HUES64 (cell line): ENCODE results near the gene PTPN9. TPM values are rescaled to one million over a fixed set of nuclear protein-coding genes. Genes with fewer than 3 reads are reported as not detected.
A peak's percentile ranks its signal among the peaks of the same experiment; 100 is the strongest.

Experiments
- H3K27ac ChIP-seq: 2 replicates; pipeline ENCODE4 v1.7.0; 2013; ENCODE audit warnings: low read depth, low read length, inconsistent platforms
- H3K27me3 ChIP-seq: 2 replicates; pipeline ENCODE4 v1.6.1; 2013; ENCODE audit warnings: mild to moderate bottlenecking, low read length; ENCODE audit not compliant: insufficient read depth
- H3K36me3 ChIP-seq: 2 replicates; pipeline ENCODE4 v1.6.1; 2013; ENCODE audit warnings: mild to moderate bottlenecking, low read length; ENCODE audit not compliant: insufficient read depth
- H3K4me1 ChIP-seq: 2 replicates; pipeline ENCODE4 v1.6.1; 2013; ENCODE audit warnings: mild to moderate bottlenecking, low read length, moderate library complexity; ENCODE audit not compliant: insufficient read depth
- H3K4me3 ChIP-seq: 2 replicates; pipeline ENCODE4 v1.5.1; 2013; ENCODE audit warnings: mild to moderate bottlenecking, low read length, moderate library complexity
- H3K9ac ChIP-seq: 2 replicates; pipeline ENCODE4 v1.6.1; 2013; ENCODE audit warnings: mild to moderate bottlenecking, low read depth, low read length
- H3K9me3 ChIP-seq: 2 replicates; pipeline ENCODE4 v1.6.1; 2013; ENCODE audit warnings: low read depth, low read length; ENCODE audit not compliant: insufficient read depth
- WGBS: fragments of 150-250, 120-280 bp; methylation state at CpG from one replicate; pipeline ENCODE4 v1.1.7; 2013; ENCODE audit warnings: missing lambda C conversion rate; 5-methylcytosine and 5-hydroxymethylcytosine counted together
- polyA plus RNA-seq, 2 experiments: library from polyadenylated mRNA; stranded (reverse); fragments of 50-300 nt; gene quantifications; one replicate each; pipeline ENCODE4 v1.2.3, GENCODE V29; 2013

PTPN9 gene
- polyA plus RNA-seq (2013, experiment 1 of 2): 25.9 TPM
- 26.9 TPM for polyA plus RNA-seq (2013, experiment 2 of 2)

GRCh38 chr15:75578948-75579920 is at the start of gene PTPN9:
TSS of gene PTPN9 (minus strand) at chr15:75579315. CDS start at chr15:75578776, 539 bp downstream.
- H3K27me3 ChIP-seq: no peaks in the 10 kb centered on the region
- H3K4me1 ChIP-seq: peaks cover 19% of the 10 kb centered on the region
- peak within 1 kb of the TSS; percentile 96 for H3K27ac ChIP-seq
- H3K9ac ChIP-seq: peak within 1 kb of the TSS; percentile 97
- 2% methylated on average over 74 of the region's 78 CpGs for WGBS
- H3K9me3 ChIP-seq: no peaks in the 10 kb centered on the region
- no peaks in the 10 kb centered on the region for H3K36me3 ChIP-seq
- H3K4me3 ChIP-seq: peak within 1 kb of the TSS; percentile 99

DNA sequence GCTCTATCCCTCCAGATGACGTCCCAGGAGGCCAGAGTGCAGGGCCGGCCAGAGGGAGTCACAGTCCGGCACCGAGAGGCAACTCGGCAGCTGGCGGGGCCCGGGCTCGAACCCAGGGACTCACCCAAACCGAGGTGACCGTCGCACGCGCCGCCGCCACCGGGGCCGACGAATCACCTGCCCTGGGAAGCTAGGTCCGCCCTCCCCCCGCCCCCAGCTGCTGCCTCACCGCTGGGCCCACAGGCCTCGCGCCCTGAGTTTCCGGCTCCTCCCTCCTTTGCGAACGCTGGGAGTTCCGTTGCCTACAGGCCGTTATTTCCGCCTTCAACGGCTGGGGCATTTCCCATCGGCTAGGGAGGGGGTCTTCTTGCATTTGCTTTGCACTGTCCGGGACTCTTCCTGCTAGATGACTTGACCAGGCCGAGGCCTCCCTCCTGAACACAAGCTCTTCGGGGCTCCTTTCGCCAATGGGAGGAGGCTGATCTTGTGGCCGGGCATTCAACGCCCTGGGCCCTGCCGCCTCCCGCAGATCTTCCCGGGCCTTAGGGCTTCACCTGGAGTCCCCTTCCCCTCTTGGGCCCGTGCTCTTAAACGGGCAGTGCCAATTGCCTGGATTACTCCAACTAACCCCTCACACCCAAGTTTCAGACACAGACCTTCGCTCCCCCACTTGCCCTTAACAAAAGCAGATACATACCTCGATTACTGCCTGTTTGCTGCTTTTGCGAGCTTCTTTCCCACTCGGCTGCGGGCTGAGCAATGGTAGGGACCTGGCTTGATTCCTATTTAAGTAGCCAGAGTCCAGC is 46.6 kb upstream of the PTPN9 start, which contains the start of gene SNUPN:
TSS of gene SNUPN (minus strand) at position 184 of the 806 bp plus-strand sequence. CDS start 4,674 bp downstream, outside the sequence.
- WGBS: 2% methylated on average over 47 of the region's 47 CpGs
- peak within 1 kb of the TSS; percentile 97 for H3K4me3 ChIP-seq
- H3K4me1 ChIP-seq: no peaks in the 10 kb centered on the region; the same call in 1 of the 2 replicates
- H3K27me3 ChIP-seq: no peaks in the 10 kb centered on the region
- H3K9ac ChIP-seq: peak within 1 kb of the TSS; percentile 96
- peaks cover 4% of the 10 kb centered on the region for H3K36me3 ChIP-seq
- H3K9me3 ChIP-seq: no peaks in the 10 kb centered on the region
- H3K27ac ChIP-seq: peak within 1 kb of the TSS; percentile 100

- Histone ChIP-seq H3K27me3 (no peaks in the 10 kb centered on the region), H3K4me1 (no peaks in the 10 kb centered on the region; the same call in 1 of the 2 replicates), H3K27ac (no peak overlapping the region), H3K9ac (no peak overlapping the region), H3K36me3 (peaks cover 35% of the 10 kb centered on the region), H3K4me3 (no peak overlapping the region), H3K9me3 (no peaks in the 10 kb centered on the region)
- WGBS: 96% methylated on average over 2 of the region's 2 CpGs
Measured at GRCh38 chr15:75622505-75622904, 43.4 kb upstream of the PTPN9 start.

DNA sequence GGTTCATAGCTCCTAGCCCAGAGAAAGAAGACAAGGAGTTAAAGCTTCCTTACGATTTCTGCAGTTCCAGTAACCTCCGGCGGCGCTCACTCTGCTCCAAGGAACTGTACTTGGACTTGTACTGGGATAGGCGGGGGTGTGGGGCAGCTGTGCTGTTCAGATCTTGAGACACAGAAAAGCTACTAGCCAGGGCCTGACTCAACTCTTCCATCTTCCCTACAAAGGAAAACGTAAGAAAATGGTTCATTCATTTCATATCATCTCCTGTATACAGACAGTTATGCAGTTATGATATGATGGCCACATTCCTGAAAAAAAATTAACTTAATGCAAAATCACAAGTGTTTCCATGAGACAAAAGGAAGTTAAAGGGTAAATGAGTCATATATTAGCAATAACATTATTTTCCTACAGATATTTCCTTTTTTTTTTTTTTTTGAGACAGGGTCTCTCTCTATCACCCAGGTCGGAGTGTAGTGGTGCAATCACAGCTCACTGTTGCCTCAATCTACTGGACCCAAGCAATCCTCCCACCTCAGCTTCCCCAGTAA is 41.8 kb upstream of the PTPN9 start:
- H3K4me1 ChIP-seq: no peaks in the 10 kb centered on the region
- H3K9ac ChIP-seq: no peak overlapping the region
- H3K27me3 ChIP-seq: no peaks in the 10 kb centered on the region
- H3K9me3 ChIP-seq: no peaks in the 10 kb centered on the region
- H3K4me3 ChIP-seq: no peak overlapping the region
- H3K27ac ChIP-seq: no peak overlapping the region
- H3K36me3 ChIP-seq: peaks cover 51% of the 10 kb centered on the region
- 96% methylated on average over 7 of the region's 7 CpGs for WGBS

GRCh38 chr15:75620058-75620820 is 41.1 kb upstream of the PTPN9 start:
- no peak overlapping the region for H3K4me3 ChIP-seq
- H3K36me3 ChIP-seq: peaks cover 55% of the 10 kb centered on the region
- no peaks in the 10 kb centered on the region for H3K27me3 ChIP-seq
- H3K4me1 ChIP-seq: no peaks in the 10 kb centered on the region
- no peak overlapping the region for H3K27ac ChIP-seq
- no peaks in the 10 kb centered on the region for H3K9me3 ChIP-seq
- H3K9ac ChIP-seq: no peak overlapping the region
- WGBS: 94% methylated on average over 4 of the region's 4 CpGs

GRCh38 chr15:75616766-75617165 is 37.7 kb upstream of the PTPN9 start:
- Histone ChIP-seq H3K4me3 (no peak overlapping the region), H3K4me1 (no peaks in the 10 kb centered on the region), H3K9me3 (no peaks in the 10 kb centered on the region), H3K27me3 (no peaks in the 10 kb centered on the region), H3K9ac (no peak overlapping the region), H3K36me3 (peaks cover 84% of the 10 kb centered on the region), H3K27ac (no peak overlapping the region)

DNA sequence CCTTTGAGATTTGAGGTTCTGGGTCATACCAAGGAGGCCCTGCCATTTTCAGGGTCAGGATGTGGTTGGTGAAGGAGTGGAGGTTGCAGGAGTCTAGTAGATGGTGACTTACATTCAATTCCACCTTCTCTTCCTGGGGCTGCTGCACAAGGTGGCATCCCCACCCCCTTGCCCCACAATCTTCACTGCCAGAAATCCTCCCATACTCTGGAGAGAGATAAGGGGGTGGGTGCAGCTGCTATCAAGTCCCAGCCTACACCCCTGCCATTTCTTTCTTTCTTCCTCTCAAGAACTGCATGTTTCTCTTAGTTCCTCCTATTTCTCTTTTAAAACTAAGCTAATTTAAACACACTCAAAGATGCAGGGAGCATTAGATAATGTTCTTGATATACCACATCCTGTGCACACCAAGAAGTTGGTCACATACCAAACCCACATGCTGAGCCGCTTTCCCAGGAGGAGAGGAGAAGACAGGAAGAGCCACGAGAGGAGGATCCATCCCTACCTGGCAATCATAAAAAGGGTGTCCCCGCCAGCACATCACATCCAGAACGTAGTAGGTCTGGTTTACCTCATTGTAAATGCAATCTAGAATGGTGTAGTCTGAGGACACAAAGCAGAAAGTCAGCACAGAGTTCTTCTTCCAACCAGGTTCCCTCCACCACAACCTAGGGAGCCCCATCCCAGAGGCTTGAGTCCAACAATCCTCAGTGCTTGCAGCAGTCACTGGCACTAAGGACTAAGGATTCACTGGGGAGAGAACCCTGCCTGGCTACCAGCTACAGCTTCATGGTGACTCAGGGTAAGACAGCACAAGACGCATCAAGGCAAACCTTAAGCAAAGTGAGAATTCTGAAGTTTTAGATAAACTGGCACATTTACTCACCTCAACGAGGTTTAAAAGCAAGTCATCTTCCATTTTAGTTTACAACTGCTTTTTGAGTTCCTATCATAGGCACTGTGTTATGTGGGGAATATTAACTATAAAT is 27.9 kb upstream of the PTPN9 start:
- Histone ChIP-seq H3K9me3 (no peaks in the 10 kb centered on the region), H3K4me3 (no peak overlapping the region), H3K4me1 (no peaks in the 10 kb centered on the region), H3K27ac (no peak overlapping the region), H3K27me3 (no peaks in the 10 kb centered on the region), H3K9ac (no peak overlapping the region), H3K36me3 (peaks cover 65% of the 10 kb centered on the region)
- 94% methylated on average over 6 of the region's 6 CpGs for WGBS

- H3K27ac ChIP-seq: no peak overlapping the region
- 96% methylated on average over 8 of the region's 8 CpGs for WGBS
- H3K9ac ChIP-seq: no peak overlapping the region
- H3K9me3 ChIP-seq: no peaks in the 10 kb centered on the region
- H3K4me1 ChIP-seq: no peaks in the 10 kb centered on the region
- no peaks in the 10 kb centered on the region for H3K27me3 ChIP-seq
- H3K4me3 ChIP-seq: no peak overlapping the region
- H3K36me3 ChIP-seq: peaks cover 72% of the 10 kb centered on the region
Measured at GRCh38 chr15:75606026-75606425, 26.9 kb upstream of the PTPN9 start.

DNA sequence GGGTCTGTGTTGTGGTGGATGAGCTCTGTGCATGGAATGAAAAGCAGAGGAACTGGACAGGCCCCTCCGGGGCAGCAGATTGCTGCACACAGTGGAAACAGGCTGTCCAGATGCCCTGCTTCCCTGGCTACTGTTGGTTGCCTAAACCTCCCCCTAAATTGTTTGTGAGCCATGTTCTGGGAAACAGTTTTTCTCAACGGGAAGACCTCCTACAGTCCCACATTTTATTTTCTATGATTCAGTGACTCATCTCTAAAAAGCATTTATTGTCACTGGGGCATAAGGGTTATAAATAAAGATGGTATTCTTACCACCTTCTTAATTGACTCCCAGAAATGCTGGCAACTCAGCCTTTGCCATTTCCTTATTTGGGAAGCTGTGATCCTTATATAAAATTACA is 20.3 kb upstream of the PTPN9 start:
- Histone ChIP-seq H3K36me3 (peaks cover 67% of the 10 kb centered on the region), H3K9ac (no peak overlapping the region), H3K27me3 (no peaks in the 10 kb centered on the region), H3K4me3 (no peak overlapping the region), H3K27ac (no peak overlapping the region), H3K9me3 (no peaks in the 10 kb centered on the region), H3K4me1 (no peaks in the 10 kb centered on the region)
- 82% methylated on average over 2 of the region's 2 CpGs for WGBS
